HUDEP-2 (cell line): ENCODE measurements around the gene PEX3.
A peak's percentile ranks its signal among the peaks of the same experiment; 100 is the strongest.

ENCODE experiments used
- DNase-seq, 76 experiments: peaks; one replicate each; lab custom pipeline; 2025; ENCODE audit not compliant: unreplicated experiment in 76 of 76; lab: John Stamatoyannopoulos, UW

The PEX3 gene, protein sequence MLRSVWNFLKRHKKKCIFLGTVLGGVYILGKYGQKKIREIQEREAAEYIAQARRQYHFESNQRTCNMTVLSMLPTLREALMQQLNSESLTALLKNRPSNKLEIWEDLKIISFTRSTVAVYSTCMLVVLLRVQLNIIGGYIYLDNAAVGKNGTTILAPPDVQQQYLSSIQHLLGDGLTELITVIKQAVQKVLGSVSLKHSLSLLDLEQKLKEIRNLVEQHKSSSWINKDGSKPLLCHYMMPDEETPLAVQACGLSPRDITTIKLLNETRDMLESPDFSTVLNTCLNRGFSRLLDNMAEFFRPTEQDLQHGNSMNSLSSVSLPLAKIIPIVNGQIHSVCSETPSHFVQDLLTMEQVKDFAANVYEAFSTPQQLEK

GRCh38 chr6:143450453-143451371, at the start of gene PEX3, which contains the start of gene ADAT2:
Gene PEX3, plus strand, starts transcription at chr6:143450805. Its CDS starts 238 bp downstream, at chr6:143451043.
Gene ADAT2, minus strand, starts transcription at chr6:143450695. Its CDS starts 37 bp downstream, at chr6:143450658.
- peak in 75 of 76 experiments; percentile 75 to 98 (median 94) for DNase-seq

GRCh38 chr6:143401068-143401446, 49.5 kb upstream of the PEX3 start:
- no peak for DNase-seq

DNA sequence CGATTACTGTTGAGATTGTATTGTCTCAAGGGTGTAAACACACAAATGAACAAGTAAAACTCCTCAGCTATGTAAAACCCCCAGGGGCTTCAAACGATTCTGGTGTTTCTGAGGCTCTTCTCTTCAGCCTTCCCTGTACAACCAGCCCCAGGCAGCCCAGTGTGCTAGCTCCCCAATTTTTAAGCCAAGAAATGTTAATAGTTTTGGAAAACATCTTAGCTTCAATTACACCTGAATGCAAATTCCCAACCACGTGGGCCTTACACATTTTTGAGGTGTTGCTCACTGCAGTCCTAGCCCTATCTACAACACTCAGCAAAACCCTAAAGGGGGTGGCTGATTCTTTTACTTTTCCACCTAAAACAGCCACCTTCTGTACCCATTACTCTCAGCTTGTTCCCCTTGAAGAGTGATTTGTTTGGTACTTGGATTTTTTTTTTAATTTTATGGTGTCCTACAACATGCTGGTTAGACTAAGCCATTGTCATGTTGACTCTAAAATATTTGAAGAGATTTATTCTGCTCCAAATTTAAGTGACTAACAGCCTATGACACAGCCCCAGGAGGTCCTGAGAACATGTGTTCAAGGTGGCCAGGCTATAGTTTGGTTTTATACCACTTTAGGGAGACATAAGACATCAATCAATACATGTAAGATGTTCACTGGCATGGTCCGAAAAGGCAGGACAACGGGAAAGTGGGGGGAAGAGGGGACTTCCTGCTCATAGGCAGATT, 48.8 kb upstream of the PEX3 start:
- no peak for DNase-seq

- no peak for DNase-seq
Observed at GRCh38 chr6:143402721-143403336, 47.8 kb upstream of the PEX3 start.

DNA sequence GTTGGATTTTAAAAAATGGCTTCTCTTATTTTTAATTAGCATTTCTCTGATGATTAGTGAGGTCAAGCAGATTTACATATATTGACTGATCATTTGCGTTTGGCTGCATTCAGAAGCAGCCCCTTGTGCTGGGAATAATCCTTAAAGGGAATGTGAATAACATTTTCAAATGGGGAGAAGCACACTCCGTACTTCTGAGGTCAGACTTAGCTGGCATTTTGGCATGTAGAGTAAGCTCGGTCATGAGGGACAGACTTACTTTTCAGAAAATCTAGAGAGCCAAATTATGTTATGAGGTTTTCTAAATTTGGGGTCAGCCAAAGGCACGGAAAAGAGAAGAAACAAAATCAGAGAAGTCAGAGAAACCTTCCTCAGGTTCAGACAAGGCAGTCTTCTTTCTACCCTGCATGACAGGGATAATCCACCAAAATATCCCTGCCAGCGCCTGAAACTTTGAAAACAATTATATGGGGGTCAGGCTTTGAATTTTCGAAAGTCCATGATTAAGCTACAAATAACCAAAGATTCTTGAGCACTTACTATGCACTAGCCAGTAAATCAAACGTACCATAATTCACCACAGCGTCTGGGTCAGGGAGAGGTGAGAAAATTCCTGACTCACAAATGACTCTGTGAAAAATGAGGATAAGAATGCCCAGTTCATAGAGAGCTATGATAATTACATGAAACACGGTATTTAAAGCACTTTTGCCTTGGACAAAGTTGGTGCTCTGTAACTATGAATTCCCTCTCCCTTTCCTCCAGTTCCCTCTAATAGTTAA, 45.0 kb upstream of the PEX3 start:
- no peak for DNase-seq

DNA sequence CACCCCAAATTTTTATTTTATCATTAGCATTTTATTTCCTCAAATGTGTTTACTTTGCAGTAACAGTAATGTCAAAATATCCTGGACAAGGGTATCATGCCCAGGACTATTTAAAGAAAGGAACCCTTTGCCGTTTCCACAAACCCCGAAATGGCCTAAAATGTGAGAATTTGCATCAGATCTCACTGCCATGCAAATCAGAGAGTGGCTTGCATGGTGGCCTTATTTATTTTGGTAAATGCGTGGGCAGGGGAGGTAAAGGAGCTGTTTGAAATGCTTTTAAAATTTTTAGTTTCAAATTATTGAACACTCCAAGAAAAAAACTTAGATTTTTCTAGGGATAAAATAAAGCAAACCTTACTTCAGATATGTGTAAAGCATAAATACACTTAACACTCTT, 43.9 kb upstream of the PEX3 start:
- no peak for DNase-seq

- DNase-seq, result no peak
Observed at GRCh38 chr6:143408151-143408786, 42.3 kb upstream of the PEX3 start.

DNA sequence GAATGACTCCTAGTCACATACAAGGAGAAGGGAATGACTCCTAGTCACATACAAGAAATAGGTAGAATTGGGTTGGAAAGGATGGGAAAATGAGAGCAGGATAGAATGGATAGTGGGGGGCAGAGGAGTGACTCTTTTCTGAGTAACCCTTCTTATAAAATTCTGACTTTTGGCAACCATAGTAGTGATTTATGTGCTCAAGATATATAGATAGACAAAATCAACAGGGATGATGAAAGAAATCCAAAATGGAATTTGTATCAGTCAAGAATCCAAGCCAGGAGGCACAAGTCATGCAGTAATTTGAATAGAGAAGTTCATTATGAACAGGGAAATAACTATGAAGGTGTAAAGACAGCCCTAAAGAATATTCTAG, 41.8 kb upstream of the PEX3 start:
- DNase-seq, result no peak

GRCh38 chr6:143410859-143411270, 39.7 kb upstream of the PEX3 start:
- DNase-seq, result no peak

- DNase-seq, result no peak
Observed at GRCh38 chr6:143414769-143415168, 35.8 kb upstream of the PEX3 start.

GRCh38 chr6:143419526-143419925, 31.1 kb upstream of the PEX3 start:
- DNase-seq, result no peak

GRCh38 chr6:143426026-143426425, 24.6 kb upstream of the PEX3 start:
- DNase-seq, result no peak

GRCh38 chr6:143427109-143427817, 23.3 kb upstream of the PEX3 start:
- DNase-seq, result peak in 60 of 76 experiments; percentile 10 to 80 (median 44)

- no peak for DNase-seq
Observed at GRCh38 chr6:143429970-143430369, 20.6 kb upstream of the PEX3 start.

- DNase-seq, result no peak
Observed at GRCh38 chr6:143431226-143431625, 19.4 kb upstream of the PEX3 start.

GRCh38 chr6:143432588-143432987, 18.0 kb upstream of the PEX3 start:
- DNase-seq, result no peak

GRCh38 chr6:143441010-143441409, 9.6 kb upstream of the PEX3 start:
- no peak for DNase-seq

GRCh38 chr6:143441680-143442545, 8.7 kb upstream of the PEX3 start:
- no peak for DNase-seq
